HG03457 (cell line): ENCODE measurements around the gene ZNF827.
A peak's percentile ranks its signal among the peaks of the same experiment; 100 is the strongest.
"Not testable (repeated sequence)": the region's sequence is repeated elsewhere in the genome, so short reads cannot be mapped to it uniquely, and the experiment has no call there.

Experiments
- ATAC-seq: cut with Tn5 transposase; IDR thresholded peaks from one replicate; pipeline ENCODE4 v1.9.1; 2021; ENCODE audit warnings: moderate number of reproducible peaks; ENCODE audit not compliant: unreplicated experiment

ZNF827 gene

GRCh38 chr4:145832384-145832783 is 106.2 kb downstream of the ZNF827 start:
- ATAC-seq, result not testable (repeated sequence)

GRCh38 chr4:145830699-145831098 is 107.9 kb downstream of the ZNF827 start:
- ATAC-seq, result peak; percentile 64

GRCh38 chr4:145829629-145830395 is 108.8 kb downstream of the ZNF827 start:
- no peak for ATAC-seq

- ATAC-seq, result peak; percentile 88
Observed at GRCh38 chr4:145828802-145829485, 109.7 kb downstream of the ZNF827 start.

- ATAC-seq, result no peak
Observed at GRCh38 chr4:145827885-145828284, 110.7 kb downstream of the ZNF827 start.

GRCh38 chr4:145825255-145825654 is 113.4 kb downstream of the ZNF827 start:
- no peak for ATAC-seq

GRCh38 chr4:145824463-145824862 is 114.2 kb downstream of the ZNF827 start:
- no peak for ATAC-seq

GRCh38 chr4:145823743-145824142 is 114.9 kb downstream of the ZNF827 start:
- ATAC-seq, result no peak

GRCh38 chr4:145822581-145822980 is 116.0 kb downstream of the ZNF827 start:
- ATAC-seq, result no peak

GRCh38 chr4:145822181-145822580 is 116.4 kb downstream of the ZNF827 start:
- no peak for ATAC-seq

GRCh38 chr4:145821766-145822165 is 116.9 kb downstream of the ZNF827 start:
- no peak for ATAC-seq

- no peak for ATAC-seq
Observed at GRCh38 chr4:145820407-145820806, 118.2 kb downstream of the ZNF827 start.

- ATAC-seq, result no peak
Observed at GRCh38 chr4:145819853-145820181, 118.8 kb downstream of the ZNF827 start.

- no peak for ATAC-seq
Observed at GRCh38 chr4:145819101-145819852, 119.3 kb downstream of the ZNF827 start.

- ATAC-seq, result no peak
Observed at GRCh38 chr4:145818011-145818410, 120.6 kb downstream of the ZNF827 start.

- no peak for ATAC-seq
Observed at GRCh38 chr4:145816091-145816490, 122.5 kb downstream of the ZNF827 start.

GRCh38 chr4:145815626-145816025 is 123.0 kb downstream of the ZNF827 start:
- ATAC-seq, result no peak

GRCh38 chr4:145815027-145815612 is 123.5 kb downstream of the ZNF827 start:
- ATAC-seq, result no peak

GRCh38 chr4:145814246-145814645 is 124.4 kb downstream of the ZNF827 start:
- ATAC-seq, result no peak

- ATAC-seq, result no peak
Observed at GRCh38 chr4:145812919-145813318, 125.7 kb downstream of the ZNF827 start.

GRCh38 chr4:145808848-145809512 is 129.6 kb downstream of the ZNF827 start:
- ATAC-seq, result no peak
